Heart left ventricle (tissue), 16 donors: ENCODE results near the gene ALDH3A1. TPM values are rescaled to one million over a fixed set of nuclear protein-coding genes. Genes with fewer than 3 reads are reported as not detected.

Source experiments
- ATAC-seq, 4 donors: fragments of 200-7000 bp; cut with Tn5 transposase; one replicate each; pipeline ENCODE4 v1.9.1; 2020 to 2022; ENCODE audit warnings: moderate library complexity in 4 of 4, mild to moderate bottlenecking in 3 of 4, moderate number of reproducible peaks in 1 of 4
- DNase-seq, 5 donors: peaks; one replicate each; pipeline ENCODE4 v3.0.0-alpha.2; 2020
- H3K27ac ChIP-seq, 12 donors: fragments of 200-600 bp; sonication (generic) in 4 of 12; one replicate each; pipeline versions ENCODE4 v1.5.0 to v1.8.0; 2016 to 2022; ENCODE audit warnings: mild to moderate bottlenecking in 2 of 12
- H3K27me3 ChIP-seq, 9 donors: fragments of 200-600 bp; sonication (generic) in 2 of 9; one replicate each; pipeline versions ENCODE4 v1.5.1 to v1.8.0; 2016 to 2022; ENCODE audit warnings: mild to moderate bottlenecking in 3 of 9
- H3K36me3 ChIP-seq, 9 donors: fragments of 200-600 bp; sonication (generic) in 2 of 9; one replicate each; pipeline versions ENCODE4 v1.5.0 to v1.8.0; 2018 to 2022; ENCODE audit warnings: mild to moderate bottlenecking in 2 of 9
- H3K4me1 ChIP-seq, 12 donors: fragments of 200-600 bp; sonication (generic) in 4 of 12; one replicate each; pipeline versions ENCODE4 v1.5.0 to v1.8.0; 2016 to 2022; ENCODE audit warnings: mild to moderate bottlenecking in 3 of 12
- H3K4me3 ChIP-seq, 12 donors: fragments of 200-600 bp; sonication (generic) in 4 of 12; one replicate each; pipeline versions ENCODE4 v1.5.0 to v1.8.0; 2017 to 2022; ENCODE audit warnings: mild to moderate bottlenecking in 9 of 12, moderate library complexity in 4 of 12
- H3K9me3 ChIP-seq, 12 donors: fragments of 200-600 bp; sonication (generic) in 4 of 12; one replicate each; pipeline versions ENCODE4 v1.5.0 to v1.8.0; 2016 to 2022; ENCODE audit warnings: mild to moderate bottlenecking in 1 of 12
- POLR2A ChIP-seq, 2 donors: fragments of 450-650 bp; IDR thresholded peaks; one replicate each; pipeline ENCODE4 v1.6.1; 2017; ENCODE audit warnings: antibody characterized with exemption in 2 of 2, mild to moderate bottlenecking in 2 of 2, moderate library complexity in 2 of 2
- WGBS, 4 donors: extraction: QIAGEN DNeasy Blood & Tissue Kit in 2 of 4; methylation state at CpG; one replicate each; pipeline versions ENCODE4 v1.1.5 to v1.1.7; 2013 to 2018; 5-methylcytosine and 5-hydroxymethylcytosine counted together
- intact Hi-C, 10 donors: fragments of 100-400 bp; cut with DNase I; formaldehyde crosslinking; loops; one replicate each; pipeline versions ENCODE4 v1.11.1 to v1.14.2; 2022
- polyA plus RNA-seq, 2 donors: library from polyadenylated mRNA; stranded (reverse); fragments of 200-250 nt; gene quantifications; one replicate each; pipeline ENCODE4 v1.2.3, GENCODE V29; 2013
- total RNA-seq, 9 donors: library from RNA; depleted of rRNA in 2 of 9; stranded (reverse); fragments of >200 nt in 2 of 9; fragmentation: NEBNext Ultra II Directional in 3 of 9; extraction: Animal tissue kit (Norgen Biotek cat#: 25700) in 3 of 9; gene quantifications; one replicate each; pipeline versions ENCODE4 v1.1.0 to v1.2.4, GENCODE V29; 2016 to 2023
- TF ChIP-seq, protein P1 (sequence below), 12 donors: fragments of 200-600 bp; sonication (generic) in 4 of 12; IDR thresholded peaks; one replicate each; pipeline versions ENCODE4 v1.5.0 to v1.8.0; 2018 to 2022; ENCODE audit warnings: antibody characterized with exemption in 12 of 12, mild to moderate bottlenecking in 5 of 12
- donor health status: ischemic (EF 13 %, LVEDD 7.1; RV severe dilation, severe dysfunction).
- donor health status: healthy with polysubstance abuse.
- donor health status: DM: no; HTN: yes; CAD: no.
- donor health status: DM: no; HTN: no; CAD: no.
- donor health status: ischemic (EF 25% LVEDD 6.9; RV normal size, moderate dysfunction).
- donor health status: ischemic (EF 25% LVEDD 5.7; RV mildly dilated, moderate dysfunction).
- donor health status: healthy.
- donor health status: DM: yes; HTN: yes; CAD: no.
- donor health status: ischemic (EF 35%, LVEDD 5.7; RV mildly dilated, moderate dysfunction).
- donor health status: nonischemic (EF 11% LVEDD 7.7; RV severe dilation, severe dysfunction).
- donor health status: DM: yes; HTN: yes; CAD: no.
- donor health status: PGD.
- donor health status: ischemic (EF 29% LVEDD 5.4; RV normal size, mild dysfunction).
- donor health status: nonischemic (EF 23%, LVEDD 6.1; RV moderate dilation, normal function).

ALDH3A1 gene
- total and polyA plus RNA-seq, 11 donors: 0.04 to 1.1 (median 0.31) TPM; not detected in 6

GRCh38 chr17:19743101-19744100 is 4.7 kb downstream of the ALDH3A1 start:
- ATAC-seq (no peak), DNase-seq (peak in 1 of 5 donors; percentile 56)
- Histone ChIP-seq H3K27me3 (no peaks in the 10 kb centered on the region), H3K9me3 (no peaks in the 10 kb centered on the region), H3K27ac (no peak overlapping the region), H3K4me1 (peaks cover 0 to 13% (median 5%) of the 10 kb centered on the region in 12 donors), H3K4me3 (no peak overlapping the region), H3K36me3 (no peaks in the 10 kb centered on the region)
- intact Hi-C loops: loop anchor here in 2 of 10 donors (10.0 kb wide), 2 partner anchors 79 to 99 kb away; partner anchors contain the start of gene ALDH3A2 (in 1 of the 2)
- TF ChIP-seq, protein P1, sequence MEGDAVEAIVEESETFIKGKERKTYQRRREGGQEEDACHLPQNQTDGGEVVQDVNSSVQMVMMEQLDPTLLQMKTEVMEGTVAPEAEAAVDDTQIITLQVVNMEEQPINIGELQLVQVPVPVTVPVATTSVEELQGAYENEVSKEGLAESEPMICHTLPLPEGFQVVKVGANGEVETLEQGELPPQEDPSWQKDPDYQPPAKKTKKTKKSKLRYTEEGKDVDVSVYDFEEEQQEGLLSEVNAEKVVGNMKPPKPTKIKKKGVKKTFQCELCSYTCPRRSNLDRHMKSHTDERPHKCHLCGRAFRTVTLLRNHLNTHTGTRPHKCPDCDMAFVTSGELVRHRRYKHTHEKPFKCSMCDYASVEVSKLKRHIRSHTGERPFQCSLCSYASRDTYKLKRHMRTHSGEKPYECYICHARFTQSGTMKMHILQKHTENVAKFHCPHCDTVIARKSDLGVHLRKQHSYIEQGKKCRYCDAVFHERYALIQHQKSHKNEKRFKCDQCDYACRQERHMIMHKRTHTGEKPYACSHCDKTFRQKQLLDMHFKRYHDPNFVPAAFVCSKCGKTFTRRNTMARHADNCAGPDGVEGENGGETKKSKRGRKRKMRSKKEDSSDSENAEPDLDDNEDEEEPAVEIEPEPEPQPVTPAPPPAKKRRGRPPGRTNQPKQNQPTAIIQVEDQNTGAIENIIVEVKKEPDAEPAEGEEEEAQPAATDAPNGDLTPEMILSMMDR (IDR thresholded peaks at IDR 0.05): no peak
- no peak for TF ChIP-seq POLR2A (IDR thresholded peaks at IDR 0.05)
- WGBS, 4 donors: 92 to 96% (median 94%) methylated on average over 16 to 34 of the region's 34 CpGs

DNA sequence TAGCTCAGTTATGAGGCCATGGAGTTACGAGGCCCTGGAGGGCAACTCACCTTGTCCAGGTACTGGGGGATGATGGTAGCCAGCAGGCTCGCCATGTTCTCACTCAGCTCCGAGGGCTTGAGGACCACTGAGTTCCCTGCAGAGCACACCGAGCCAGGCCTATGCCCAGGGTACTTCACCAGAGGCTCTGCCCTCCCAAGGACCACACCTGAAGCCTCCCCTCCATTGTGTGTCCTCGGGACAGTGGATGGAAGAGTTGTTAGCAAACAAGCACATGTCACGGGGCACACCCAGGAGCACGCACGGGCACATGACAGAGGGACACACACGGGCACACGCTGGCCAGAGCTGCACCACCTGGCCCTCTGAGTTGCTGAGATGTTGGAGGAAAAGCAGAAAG is 5.6 kb downstream of the ALDH3A1 start:
- no peak overlapping the region for H3K27ac ChIP-seq
- H3K27me3 ChIP-seq: no peaks in the 10 kb centered on the region
- H3K4me3 ChIP-seq: no peak overlapping the region
- ATAC-seq (no peak), DNase-seq (no peak)
- H3K36me3 ChIP-seq: no peaks in the 10 kb centered on the region
- intact Hi-C loops: loop anchor here in 2 of 10 donors (10.0 kb wide), 2 partner anchors 78 to 98 kb away; partner anchors contain the start of gene ALDH3A2 (in 1 of the 2)
- TF ChIP-seq POLR2A (IDR thresholded peaks at IDR 0.05): no peak
- TF ChIP-seq, protein P1 (IDR thresholded peaks at IDR 0.05): no peak
- 91 to 100% (median 93%) methylated on average over 4 to 10 of the region's 10 CpGs for WGBS, 4 donors
- no peaks in the 10 kb centered on the region for H3K9me3 ChIP-seq
- peaks cover 0 to 13% (median 5%) of the 10 kb centered on the region in 12 donors for H3K4me1 ChIP-seq

DNA sequence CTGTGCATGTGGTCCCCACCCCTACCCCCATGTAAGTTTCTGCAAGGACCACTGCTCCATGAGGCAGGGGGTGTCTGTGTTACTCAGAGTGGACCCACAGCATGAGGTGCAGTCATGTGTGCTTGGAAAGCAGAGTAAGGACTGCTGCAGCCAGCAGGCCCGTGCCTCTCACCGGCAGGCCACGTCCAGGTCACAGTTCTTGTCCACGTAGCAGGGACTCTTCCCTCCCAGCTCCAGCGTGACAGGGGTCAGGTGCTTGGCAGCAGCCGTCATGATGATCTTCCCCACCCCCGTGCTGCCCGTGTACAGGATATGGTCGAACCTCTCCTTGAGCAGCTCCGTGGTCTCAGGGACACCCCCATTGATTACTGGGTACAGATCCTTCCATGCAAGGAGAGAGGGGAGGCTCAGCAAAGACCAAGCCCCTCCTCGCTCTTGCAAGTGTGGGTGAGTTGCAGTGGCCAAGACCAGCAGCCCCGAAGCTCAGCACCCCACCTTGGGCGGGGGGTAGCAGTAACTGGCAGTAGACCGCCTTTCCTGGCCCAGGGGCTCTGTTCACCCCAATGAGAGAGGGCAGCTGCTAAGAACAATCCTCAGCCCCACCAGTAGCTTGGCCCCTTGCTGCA is 6.2 kb downstream of the ALDH3A1 start:
- no peaks in the 10 kb centered on the region for H3K36me3 ChIP-seq
- no peak for ATAC-seq
- no peak overlapping the region for H3K27ac ChIP-seq
- no peak for DNase-seq
- peaks cover 0 to 13% (median 5%) of the 10 kb centered on the region in 12 donors for H3K4me1 ChIP-seq
- intact Hi-C loops: loop anchor here in 2 of 10 donors (10.0 kb wide), 2 partner anchors 77 to 97 kb away; partner anchors contain the start of gene ALDH3A2 (in 1 of the 2)
- TF ChIP-seq POLR2A (IDR thresholded peaks at IDR 0.05): no peak
- TF ChIP-seq, protein P1 (IDR thresholded peaks at IDR 0.05): no peak
- no peak overlapping the region for H3K4me3 ChIP-seq
- no peaks in the 10 kb centered on the region for H3K27me3 ChIP-seq
- no peaks in the 10 kb centered on the region for H3K9me3 ChIP-seq
- 80 to 88% (median 85%) methylated on average over 9 to 14 of the region's 14 CpGs for WGBS, 4 donors
